ENCODE data around the gene AGAP1. TPM values are rescaled to one million over a fixed set of nuclear protein-coding genes. Genes with fewer than 3 reads are reported as not detected.
A peak's percentile ranks its signal among the peaks of the same experiment; 100 is the strongest.

The AGAP1 gene
- total RNA-seq, 1 donor = 12.3 TPM

DNA sequence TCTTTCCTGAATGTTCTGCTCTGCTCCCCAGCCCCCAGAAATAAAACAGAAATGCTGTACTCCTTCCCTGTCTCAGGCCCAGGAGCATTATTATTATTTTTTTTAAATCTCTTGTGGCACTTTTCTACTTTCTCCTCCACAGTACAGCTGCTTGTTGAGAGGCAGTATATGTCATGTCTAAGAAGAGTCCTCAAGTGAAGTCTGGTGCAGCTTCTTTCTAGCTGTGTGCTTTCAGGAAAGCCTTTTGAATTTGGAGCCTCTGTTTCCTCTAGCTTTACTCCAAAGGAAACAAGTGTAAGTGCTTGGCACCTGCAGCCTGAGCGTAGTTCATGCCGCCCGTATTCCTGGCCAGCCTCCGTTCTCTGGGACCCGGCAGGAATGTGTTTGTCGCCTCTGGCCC, 22.4 kb downstream of the AGAP1 start:
- H3K4me3 ChIP-seq (ENCODE audit: low read depth, low read length) = no peak overlapping the region
- DNase-seq (ENCODE audit: low read depth) = no peak
- TF ChIP-seq, protein P1, sequence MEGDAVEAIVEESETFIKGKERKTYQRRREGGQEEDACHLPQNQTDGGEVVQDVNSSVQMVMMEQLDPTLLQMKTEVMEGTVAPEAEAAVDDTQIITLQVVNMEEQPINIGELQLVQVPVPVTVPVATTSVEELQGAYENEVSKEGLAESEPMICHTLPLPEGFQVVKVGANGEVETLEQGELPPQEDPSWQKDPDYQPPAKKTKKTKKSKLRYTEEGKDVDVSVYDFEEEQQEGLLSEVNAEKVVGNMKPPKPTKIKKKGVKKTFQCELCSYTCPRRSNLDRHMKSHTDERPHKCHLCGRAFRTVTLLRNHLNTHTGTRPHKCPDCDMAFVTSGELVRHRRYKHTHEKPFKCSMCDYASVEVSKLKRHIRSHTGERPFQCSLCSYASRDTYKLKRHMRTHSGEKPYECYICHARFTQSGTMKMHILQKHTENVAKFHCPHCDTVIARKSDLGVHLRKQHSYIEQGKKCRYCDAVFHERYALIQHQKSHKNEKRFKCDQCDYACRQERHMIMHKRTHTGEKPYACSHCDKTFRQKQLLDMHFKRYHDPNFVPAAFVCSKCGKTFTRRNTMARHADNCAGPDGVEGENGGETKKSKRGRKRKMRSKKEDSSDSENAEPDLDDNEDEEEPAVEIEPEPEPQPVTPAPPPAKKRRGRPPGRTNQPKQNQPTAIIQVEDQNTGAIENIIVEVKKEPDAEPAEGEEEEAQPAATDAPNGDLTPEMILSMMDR (IDR thresholded peaks at IDR 0.05; ENCODE audit: insufficient read depth, low read length) = no peak

DNA sequence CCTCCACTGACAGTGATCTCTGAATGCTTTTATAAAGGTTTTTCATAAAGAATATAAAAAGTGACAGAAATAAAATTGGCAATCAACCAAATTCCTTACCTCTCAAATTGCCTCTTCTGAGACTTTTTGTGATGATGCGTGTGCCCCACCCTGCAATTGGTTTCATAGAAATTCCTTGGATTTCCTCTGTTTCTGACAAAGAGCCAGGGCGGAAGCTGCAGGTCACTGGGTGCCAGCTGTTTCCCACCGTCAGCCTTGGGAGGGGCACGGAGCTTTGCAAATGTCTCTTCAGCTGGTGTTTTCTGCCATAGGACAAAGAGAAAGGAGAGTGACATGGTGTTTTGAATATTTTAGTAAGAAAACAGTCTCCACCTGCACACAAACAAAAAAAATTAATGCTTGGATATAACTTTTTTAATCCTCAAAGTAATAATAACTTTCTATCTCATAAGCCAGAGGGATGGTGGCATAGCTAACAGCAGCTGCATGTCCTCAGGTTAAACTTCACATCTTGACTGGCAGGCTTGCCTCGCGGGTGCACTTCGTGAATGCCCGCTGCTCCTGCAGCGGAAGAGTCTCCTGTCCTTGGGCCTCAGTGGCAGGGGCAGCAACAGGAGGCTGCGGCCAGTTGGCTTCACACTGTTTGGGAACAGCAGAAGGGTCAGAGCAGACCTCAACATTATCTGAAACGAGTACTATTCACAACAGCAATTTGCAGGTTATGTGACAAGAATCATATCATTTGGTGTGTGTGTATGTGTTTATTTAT, 24.7 kb downstream of the AGAP1 start:
- no peak overlapping the region for H3K4me3 ChIP-seq (ENCODE audit: low read depth, low read length)
- DNase-seq (ENCODE audit: low read depth) = peak; percentile 12
- TF ChIP-seq, protein P1 (IDR thresholded peaks at IDR 0.05; ENCODE audit: insufficient read depth, low read length) = no peak

DNA sequence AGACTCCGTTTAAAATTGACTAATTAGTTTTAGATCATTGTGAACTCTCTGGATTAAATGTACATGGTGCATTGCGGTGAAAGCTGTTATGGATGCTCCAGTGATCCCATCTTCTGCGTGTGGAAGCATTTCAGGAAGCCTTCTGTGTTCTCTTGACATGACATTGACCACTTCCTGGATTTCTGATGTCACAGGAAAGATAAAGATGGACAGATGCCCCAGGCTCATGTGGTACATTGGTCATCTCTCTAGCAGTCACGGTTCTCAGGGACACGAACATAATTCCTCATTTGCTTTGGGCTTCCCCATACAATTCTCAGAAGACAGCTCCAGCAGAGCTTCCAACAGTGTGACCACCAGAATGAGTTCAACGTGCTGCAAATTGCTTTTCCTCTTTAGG, 26.9 kb downstream of the AGAP1 start:
- DNase-seq (ENCODE audit: low read depth) = no peak
- TF ChIP-seq, protein P1 (IDR thresholded peaks at IDR 0.05; ENCODE audit: insufficient read depth, low read length) = no peak
- no peak overlapping the region for H3K4me3 ChIP-seq (ENCODE audit: low read depth, low read length)

DNA sequence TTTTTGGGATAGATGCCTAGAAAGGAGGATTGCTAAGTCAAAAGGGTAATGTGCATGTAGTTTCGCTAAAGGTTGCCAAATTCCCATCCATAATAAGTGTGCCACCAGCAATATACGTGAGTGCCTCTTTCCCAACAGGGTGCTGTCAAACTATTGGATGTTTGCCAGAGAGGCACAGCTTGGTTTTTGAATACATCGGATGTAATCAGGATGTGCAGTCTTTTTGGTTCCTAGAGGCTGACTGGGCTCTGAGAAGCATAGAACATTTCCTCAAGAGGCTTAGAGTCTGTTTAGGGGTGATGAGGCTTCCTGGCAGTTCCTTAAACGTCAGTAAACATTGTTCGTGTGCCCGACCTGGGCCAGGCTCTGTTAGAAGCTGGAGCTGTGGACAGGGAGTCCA, 28.0 kb downstream of the AGAP1 start:
- DNase-seq (ENCODE audit: low read depth) = peak; percentile 25
- TF ChIP-seq, protein P1 (IDR thresholded peaks at IDR 0.05; ENCODE audit: insufficient read depth, low read length) = no peak
- H3K4me3 ChIP-seq (ENCODE audit: low read depth, low read length) = no peak overlapping the region

DNA sequence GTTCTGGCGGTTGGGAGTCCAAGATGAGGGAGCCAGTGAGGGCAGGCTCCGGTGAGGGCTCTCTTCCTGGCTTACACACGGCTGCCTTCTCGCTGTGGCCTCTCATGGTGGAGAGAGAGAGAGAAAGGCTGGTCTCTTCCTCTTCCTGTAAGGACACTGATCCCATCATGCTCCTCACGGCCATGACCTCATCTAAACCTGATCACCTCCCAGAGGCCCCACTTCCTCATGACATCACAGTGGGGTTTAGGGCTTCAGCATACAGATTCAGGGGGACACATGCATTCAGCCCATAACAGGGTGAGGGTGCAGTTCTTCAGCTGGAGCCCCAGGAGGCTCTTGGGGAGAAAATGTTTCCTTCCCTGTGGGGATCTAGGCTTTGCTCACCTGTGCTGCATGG, 29.2 kb downstream of the AGAP1 start:
- TF ChIP-seq, protein P1 (IDR thresholded peaks at IDR 0.05; ENCODE audit: insufficient read depth, low read length) = no peak
- H3K4me3 ChIP-seq (ENCODE audit: low read depth, low read length) = no peak overlapping the region
- DNase-seq (ENCODE audit: low read depth) = no peak

DNA sequence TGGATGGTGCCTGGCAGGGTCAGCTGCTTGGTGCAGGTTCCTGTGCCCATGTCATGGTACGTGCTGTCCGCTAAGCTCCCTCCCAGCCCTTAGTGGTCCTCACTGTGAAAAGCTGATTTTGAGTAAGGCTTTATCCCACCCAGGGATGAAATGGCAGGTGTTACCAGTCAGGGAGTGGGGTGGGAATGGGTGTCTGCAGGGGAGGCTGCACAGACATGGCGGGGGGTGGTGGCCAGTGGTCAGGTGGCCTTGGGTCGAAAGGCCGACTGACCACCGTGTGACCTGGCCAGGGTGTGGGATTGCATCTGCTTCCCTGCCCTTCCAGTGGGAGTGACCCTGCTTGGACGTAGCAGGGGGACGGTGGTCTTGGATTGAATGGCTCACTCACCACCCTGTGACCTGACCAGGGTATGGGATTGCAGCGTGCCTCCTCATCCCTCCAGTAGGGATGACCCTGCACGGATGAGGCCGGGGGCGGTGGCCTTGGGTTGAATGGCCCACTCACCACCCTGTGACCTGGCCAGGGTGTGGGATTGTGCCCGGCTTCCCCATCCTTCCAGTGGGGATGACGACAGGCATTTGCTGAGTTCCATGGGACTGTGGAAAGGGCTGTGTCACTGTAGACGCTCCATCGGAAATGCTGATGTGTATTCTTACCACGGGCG, 29.8 kb downstream of the AGAP1 start:
- DNase-seq (ENCODE audit: low read depth) = no peak
- H3K4me3 ChIP-seq (ENCODE audit: low read depth, low read length) = no peak overlapping the region
- TF ChIP-seq, protein P1 (IDR thresholded peaks at IDR 0.05; ENCODE audit: insufficient read depth, low read length) = no peak
